Stimulated activated CD8-positive, alpha-beta memory T cell treated with anti-CD3 and anti-CD28 coated beads, Interleukin-4, amount 100 ng/mL, for 1 hour (primary cell): ENCODE results near the gene IKBKG.
"Not testable (repeated sequence)": the region's sequence is repeated elsewhere in the genome, so short reads cannot be mapped to it uniquely, and the experiment has no call there.

Experiments
- DNase-seq, 2 donors: peaks; one replicate each; pipeline ENCODE4 v3.0.0-alpha.2; 2020; ENCODE audit warnings: low read depth in 2 of 2, low spot score in 1 of 2

The IKBKG gene

DNA sequence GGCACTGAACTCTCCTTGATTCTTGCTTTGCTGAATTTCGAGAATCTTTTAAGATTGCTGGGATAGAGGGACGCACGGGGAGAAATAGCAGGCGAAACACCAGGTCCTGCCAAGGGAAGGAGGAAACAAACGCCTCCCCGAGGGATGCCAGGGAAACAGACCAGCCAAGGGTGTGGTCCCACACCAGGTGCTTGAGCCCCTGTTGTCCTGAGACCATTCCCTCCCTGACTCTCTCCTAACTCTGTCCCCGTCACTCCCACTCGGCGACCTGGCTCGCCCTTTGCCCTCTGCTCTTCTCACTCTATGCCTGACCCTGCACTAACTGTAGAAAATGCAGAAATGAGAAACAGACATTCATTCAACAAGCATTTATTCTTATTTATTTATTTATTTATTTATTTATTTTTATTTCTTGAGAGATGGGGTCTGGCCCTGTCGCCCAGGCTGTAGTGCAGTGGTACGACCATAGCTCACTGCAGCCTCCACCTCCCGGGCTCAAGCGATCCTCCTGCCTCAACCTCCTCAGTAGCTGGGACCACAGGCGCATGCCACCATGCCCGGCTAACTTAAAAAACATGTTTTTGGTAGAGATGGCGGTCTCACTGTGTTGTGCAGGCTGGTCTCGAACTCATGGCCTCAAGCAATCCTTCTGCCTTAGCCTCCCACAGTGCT is 55.5 kb downstream of the IKBKG start:
- DNase-seq: no peak

DNA sequence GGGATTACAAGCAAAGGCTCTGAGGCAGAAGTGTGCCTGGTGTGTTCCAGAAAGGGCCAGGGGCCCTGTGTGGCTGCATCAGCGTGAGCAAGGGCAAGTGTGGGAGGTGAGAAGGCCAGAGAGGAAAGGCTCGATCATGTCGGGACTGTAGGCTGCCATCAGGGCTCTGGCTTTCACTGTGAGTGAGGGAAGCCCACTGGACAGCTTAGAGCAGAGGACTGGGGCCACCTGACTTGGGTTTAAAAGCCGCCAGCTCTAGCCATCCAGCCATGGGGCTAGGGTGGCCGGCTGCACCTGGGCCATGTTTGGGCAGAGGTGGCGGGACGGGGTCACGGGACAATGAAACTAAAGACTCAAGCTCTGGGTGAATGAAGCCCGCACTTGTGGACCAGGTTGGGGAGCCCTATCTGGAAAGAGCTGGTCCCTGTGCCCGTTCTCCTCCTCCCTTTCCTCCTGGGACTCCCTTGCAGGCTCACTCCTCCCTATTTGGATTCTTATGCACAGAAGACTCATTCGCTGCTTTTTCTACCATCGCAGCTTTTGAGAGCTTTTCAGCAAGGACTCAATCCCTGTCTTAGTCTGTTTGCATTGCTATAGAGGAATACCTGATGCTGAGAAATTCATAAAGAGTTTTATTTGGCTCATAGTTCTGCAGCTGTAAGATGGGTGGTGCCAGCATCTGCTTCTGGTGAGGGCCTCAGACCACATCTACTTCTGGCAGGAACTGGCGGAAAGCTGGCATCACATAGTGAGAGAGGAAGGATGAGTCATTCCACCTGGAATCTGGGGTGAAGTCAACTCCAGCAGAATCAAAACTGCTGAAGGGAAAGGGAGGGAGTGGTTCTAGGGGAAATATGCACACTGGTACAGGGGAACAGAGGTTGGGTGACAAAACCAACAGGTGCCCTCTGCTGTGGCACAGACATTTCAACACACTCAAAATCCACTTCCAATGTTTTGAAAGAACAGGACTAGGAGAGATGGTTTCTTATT is 56.3 kb downstream of the IKBKG start:
- no peak for DNase-seq

DNA sequence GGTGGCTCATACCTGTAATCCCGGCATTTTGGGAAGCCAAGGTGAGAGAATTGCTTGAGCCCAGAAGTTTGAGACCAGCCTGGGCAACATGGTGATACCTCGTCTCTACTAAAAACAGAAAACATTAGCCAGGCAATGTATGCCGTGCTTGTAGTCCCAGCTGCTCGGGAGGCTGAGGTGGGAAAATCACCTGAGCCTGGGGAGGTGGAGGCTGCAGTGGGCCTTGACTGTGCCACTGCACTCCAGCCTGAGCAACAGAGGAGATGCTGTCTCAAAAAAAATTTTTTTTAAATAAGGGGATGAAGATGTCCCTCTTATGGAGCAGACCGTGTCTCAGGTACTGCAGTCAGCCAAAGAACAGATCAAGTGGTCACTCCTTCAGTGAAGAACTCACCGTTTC is 58.1 kb downstream of the IKBKG start:
- no peak for DNase-seq

DNA sequence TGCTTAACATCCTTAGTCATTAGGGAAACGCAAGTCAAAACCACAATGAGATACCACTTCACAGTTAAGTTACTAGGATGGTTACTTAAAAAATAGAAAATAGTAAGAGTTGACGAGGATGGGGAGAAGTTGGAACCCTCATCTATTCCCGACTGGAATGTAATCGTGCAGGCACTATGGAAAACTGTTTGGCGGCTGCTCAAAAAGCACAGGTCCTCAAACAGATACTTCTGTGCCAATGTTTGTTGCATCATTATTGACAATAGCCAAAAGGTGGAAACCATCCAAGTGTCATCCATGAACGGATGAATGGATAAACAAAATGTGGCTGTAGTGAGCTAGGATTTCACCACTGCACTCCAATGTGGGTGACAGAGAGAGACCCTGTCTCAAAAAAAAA is 60.0 kb downstream of the IKBKG start:
- no peak for DNase-seq

DNA sequence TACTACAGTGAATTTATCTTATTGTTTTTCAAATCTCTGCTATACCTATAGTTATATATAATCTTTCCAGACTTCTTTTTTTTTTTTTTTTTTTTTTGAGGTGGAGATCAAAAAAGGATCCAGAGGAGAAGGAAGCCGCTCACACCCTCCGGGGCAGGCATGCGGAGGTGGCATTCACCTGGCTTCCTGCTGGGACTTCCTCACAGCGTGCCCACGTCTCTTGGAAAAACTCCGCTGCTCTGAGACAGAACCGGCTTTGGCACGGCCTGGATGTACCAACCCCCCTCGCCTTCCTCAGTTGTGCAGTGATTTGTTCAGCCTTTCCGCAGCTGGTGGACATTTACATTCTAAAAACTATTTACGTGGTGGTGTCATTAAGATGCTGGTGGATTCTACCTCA is 60.6 kb downstream of the IKBKG start:
- DNase-seq: not testable (repeated sequence)

DNA sequence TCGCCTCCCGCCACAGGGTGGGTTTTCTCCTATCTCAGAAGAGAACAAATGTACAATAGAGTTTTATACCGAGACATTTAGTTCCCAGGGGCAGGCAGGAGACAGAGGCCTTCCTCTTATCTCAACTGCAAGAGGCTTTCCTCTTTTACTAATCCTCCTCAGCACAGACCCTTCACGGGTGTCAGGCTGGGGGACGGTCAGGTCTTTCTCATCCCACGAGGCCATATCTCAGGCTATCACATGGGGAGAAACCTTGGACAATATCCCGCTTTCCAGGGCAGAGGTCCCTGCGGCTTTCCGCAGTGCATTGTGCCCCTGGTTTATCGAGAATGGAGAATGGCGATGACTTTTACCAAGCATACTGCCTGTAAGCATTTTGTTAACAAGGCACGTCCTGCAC is 61.4 kb downstream of the IKBKG start:
- DNase-seq: not testable (repeated sequence)

DNA sequence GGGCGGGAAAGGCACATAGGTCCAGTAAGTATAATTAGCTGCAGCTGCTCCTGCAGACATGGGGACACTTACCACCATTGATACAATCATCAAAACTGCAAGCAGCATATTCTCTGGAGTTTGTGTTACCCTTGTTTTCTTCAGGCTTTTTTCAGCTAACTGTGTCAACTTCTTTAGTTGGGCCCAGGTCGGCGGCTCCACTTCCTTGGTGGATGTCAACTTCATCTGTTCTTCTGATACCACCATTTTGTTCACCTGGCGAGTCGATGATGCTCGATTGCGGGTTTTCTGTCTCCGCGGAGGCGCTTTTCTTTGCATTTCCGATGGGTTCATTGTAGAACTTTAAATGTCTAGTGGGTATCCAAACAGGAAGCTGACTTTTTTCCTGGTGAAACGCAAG is 63.7 kb downstream of the IKBKG start:
- not testable (repeated sequence) for DNase-seq

DNA sequence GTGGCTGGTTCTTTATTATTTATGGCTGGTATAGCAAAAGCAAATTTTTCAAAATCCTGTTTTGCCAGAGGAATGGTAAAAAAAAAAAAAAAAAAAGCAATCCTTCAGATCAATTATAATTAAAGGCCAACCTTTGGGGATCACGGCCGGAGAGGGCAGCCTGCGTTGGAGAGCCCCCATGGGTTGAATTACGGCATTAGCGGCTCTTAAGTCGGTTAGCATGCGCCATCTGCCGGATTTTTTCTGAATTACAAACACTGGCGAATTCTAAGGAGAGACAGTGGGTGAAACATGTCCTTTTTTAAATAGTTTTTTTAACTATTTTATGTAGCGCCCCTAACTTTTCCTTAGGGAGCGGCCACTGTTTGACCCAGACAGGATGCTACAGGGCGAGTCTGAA is 66.2 kb downstream of the IKBKG start:
- DNase-seq: not testable (repeated sequence)
